GM21390 (cell line): ENCODE data around the gene SGMS1.
"Not testable (repeated sequence)": the region's sequence is repeated elsewhere in the genome, so short reads cannot be mapped to it uniquely, and the experiment has no call there.

Experiments used
- ATAC-seq: cut with Tn5 transposase; IDR thresholded peaks from one replicate; pipeline ENCODE4 v1.9.1; 2021; ENCODE audit not compliant: unreplicated experiment

SGMS1 gene

GRCh38 chr10:50511492-50512213 lies 112.1 kb downstream of the SGMS1 start:
- peak; percentile 24 for ATAC-seq

- ATAC-seq: no peak
Observed at GRCh38 chr10:50510517-50511473, 113.0 kb downstream of the SGMS1 start.

DNA sequence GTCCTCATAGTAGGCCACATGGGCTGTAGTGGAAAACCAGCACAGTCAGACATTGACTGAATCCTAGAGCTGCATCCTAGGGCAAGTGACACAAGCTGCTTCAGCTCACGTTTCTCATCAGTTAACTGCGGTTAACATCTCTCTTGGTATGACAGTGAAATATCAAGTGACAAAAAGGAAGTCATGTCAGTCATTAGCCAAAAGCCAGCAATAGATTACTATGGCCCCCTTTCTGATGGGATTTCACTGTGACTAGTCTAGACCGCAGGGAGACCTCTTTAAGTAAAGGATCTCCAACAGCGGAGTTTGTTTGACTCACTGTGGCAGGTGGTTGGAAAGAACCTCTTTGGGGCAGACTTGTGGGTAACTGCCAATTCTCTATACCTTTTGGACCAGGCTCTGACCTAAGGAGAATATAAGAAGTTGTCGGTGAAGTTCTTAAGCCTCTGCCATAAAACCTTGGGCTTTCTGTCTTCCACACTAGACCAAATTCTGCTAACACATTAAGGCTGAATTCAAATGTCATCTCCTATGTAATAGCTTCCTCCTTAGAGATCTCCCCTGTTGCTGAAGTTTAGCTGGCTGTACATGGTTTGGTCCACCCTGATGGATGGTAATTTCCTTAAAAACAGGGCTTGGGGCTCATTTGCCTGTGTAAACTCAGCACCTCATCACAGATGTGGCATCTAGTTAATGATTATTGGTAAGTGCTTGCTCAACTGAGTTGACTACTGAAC lies 115.3 kb downstream of the SGMS1 start:
- peak; percentile 59 for ATAC-seq

DNA sequence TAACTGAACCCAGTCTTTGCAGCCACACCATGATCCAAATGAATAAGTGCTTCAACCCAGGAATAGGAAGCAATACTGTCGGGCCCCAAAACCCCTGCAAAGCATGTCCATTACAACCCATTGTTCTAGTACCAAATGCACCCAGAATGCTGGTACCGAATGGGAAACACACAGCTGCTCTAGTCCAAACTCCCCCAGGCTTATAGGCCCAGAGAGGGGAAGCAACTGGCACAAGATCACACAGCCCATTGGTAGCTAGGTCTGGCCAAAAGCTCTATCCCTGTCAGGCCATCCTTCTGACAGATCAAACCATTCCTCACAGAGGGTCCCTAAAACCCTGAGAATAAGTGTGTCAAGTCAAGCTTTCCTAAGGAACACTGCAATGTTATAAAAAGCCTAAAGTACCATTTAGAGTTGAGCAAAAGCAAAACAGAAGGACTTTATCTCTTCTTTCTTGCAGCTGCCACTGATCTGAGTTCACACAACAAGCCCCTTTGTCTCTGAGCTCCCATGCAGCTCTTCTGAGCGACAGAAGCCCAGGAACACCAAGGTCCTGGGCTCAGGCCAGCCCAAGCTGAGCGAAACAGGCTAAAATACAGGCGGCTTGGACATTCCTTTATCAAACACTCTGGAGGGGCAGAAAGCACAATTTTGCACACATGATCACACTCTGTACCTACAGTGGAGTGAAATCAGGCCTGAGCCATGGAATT lies 116.7 kb downstream of the SGMS1 start:
- ATAC-seq: no peak

GRCh38 chr10:50504389-50504788 lies 119.4 kb downstream of the SGMS1 start:
- no peak for ATAC-seq

GRCh38 chr10:50503661-50504320 lies 120.0 kb downstream of the SGMS1 start:
- no peak for ATAC-seq

DNA sequence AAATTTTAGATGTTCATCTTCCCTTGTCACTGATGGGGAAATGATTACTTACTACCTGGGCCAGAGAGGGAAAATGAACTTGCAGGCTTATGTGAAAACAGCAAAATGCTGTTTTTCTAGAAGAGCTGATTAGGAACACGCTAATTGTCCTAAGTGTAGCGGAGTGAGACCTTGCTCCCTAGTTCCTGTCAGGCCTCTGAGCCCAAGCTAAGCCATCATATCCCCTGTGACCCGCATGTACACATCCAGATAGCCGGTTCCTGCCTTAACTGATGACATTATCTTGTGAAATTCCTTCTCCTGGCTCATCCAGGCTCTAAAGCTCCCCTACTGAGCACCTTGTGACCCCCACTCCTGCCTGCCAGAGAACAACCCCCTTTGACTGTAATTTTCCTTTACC lies 120.6 kb downstream of the SGMS1 start:
- not testable (repeated sequence) for ATAC-seq

GRCh38 chr10:50501924-50502452 lies 121.8 kb downstream of the SGMS1 start:
- ATAC-seq: peak; percentile 30

GRCh38 chr10:50501478-50501877 lies 122.3 kb downstream of the SGMS1 start:
- ATAC-seq: no peak

DNA sequence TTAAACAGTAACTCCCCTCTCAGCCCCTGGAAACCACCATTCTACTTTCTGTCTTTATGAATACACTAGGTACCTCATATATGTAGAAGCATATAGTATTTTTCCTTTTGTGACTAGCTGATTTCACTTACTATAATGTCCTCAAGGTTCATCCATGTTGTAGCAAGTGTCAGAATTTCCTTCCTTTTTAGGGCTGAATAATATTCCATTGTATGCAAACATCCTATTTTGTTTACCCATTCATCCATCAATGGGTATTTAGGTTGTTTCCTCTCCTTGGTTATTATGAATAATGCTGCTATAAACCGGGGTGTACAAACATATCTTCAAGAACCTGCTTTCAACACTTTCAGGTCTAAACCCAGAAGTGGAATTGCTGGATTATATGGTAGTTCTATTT lies 125.3 kb downstream of the SGMS1 start:
- ATAC-seq: no peak

GRCh38 chr10:50497758-50498157 lies 126.0 kb downstream of the SGMS1 start:
- ATAC-seq: peak; percentile 94

DNA sequence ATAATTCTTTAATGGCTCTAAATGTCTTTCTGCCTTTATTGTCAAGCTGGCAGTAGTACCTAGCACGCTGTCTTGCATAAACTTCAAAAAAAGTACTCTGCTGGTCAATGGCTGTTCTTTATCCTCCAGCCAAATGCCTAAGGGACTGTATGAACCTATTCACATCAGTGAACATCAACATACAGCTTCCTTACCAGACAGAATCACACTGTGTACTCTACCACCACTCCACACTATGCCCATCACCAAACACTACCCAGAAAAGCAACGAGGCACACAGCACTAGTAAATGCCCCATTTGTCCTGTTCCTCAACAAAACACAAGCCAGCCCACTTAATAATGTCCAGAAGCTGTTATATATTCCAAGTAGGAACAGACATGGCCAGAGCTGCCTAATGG lies 127.5 kb downstream of the SGMS1 start:
- ATAC-seq: no peak

GRCh38 chr10:50490241-50490640 lies 133.5 kb downstream of the SGMS1 start:
- ATAC-seq: no peak

DNA sequence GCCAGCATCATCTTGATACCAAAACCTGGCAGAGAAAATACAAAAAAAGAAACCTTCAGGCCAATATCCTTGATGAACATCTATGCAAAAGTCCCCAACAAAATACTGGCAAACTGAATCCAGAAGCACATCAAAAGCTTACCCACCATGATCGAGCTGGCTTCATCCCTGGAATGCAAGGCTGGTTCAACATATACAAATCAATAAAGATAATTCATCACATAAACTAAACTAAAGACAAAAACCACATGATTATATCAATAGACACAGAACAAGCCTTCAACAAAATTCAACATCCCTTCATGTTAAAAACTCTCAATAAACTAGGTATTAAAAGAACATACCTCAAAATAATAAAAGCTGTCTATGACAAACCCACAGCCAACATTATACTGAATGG lies 139.2 kb downstream of the SGMS1 start:
- ATAC-seq: not testable (repeated sequence)

GRCh38 chr10:50480054-50481007 lies 143.4 kb downstream of the SGMS1 start:
- peak; percentile 60 for ATAC-seq

GRCh38 chr10:50477287-50478203 lies 146.2 kb downstream of the SGMS1 start:
- no peak for ATAC-seq

GRCh38 chr10:50473756-50474155 lies 150.0 kb downstream of the SGMS1 start:
- ATAC-seq: no peak

DNA sequence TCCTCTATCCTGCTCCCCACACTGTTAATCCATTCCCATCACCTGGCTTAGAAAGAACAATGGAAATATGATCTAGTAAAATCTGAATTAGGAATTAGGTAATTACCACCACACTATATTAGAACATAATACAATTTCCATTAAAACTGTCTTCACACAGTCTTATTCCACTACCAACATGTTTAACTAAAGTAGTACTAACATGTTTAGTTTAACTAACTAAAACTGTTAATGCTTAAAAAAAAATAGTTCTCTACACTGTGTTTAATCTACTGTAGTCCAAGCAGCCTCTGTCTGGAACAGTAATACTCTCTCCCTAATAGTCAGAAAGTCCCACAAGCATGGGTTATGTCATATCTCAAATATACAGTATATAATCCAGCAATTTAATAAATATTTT lies 150.8 kb downstream of the SGMS1 start:
- no peak for ATAC-seq
